Peyer's patch (tissue), 4 donors: ENCODE data around the gene GFI1. TPM values are rescaled to one million over a fixed set of nuclear protein-coding genes. Genes with fewer than 3 reads are reported as not detected.

Experiments used
- DNase-seq, 3 donors: peaks; one replicate each; pipeline ENCODE4 v3.0.0-alpha.2; 2017 to 2019
- H3K27ac ChIP-seq, 4 donors: fragments of 200-600 bp; sonication (generic); one replicate each; pipeline ENCODE4 v1.5.1; 2016 to 2019
- H3K27me3 ChIP-seq, 2 donors: fragments of 200-600 bp; sonication (generic); one replicate each; pipeline ENCODE4 v1.5.1; 2019
- H3K36me3 ChIP-seq, 3 donors: fragments of 200-600 bp; sonication (generic); one replicate each; pipeline ENCODE4 v1.5.1; 2016 to 2019
- H3K4me1 ChIP-seq, 4 donors: fragments of 200-600 bp; sonication (generic); one replicate each; pipeline ENCODE4 v1.5.1; 2016 to 2019
- H3K4me3 ChIP-seq, 4 donors: fragments of 200-600 bp; sonication (generic); 1 replicate in 3 of 4; 2 replicates in 1 of 4; pipeline ENCODE4 v1.5.1; 2016 to 2019; ENCODE audit warnings: mild to moderate bottlenecking in 1 of 4
- H3K9me3 ChIP-seq, 4 donors: fragments of 200-600 bp; sonication (generic); one replicate each; pipeline ENCODE4 v1.5.1; 2016 to 2019; ENCODE audit warnings: mild to moderate bottlenecking in 1 of 4
- CTCF ChIP-seq, 6 experiments: fragments of 450-650 bp in 4 of 6; fragments of 200-600 bp in 2 of 6; sonication (generic) in 1 of 6; IDR thresholded peaks; one replicate each; pipeline ENCODE4 v1.5.1; 2017 to 2019; ENCODE audit warnings: antibody characterized with exemption in 6 of 6, mild to moderate bottlenecking in 3 of 6, moderate library complexity in 1 of 6
- POLR2A ChIP-seq, 2 donors: fragments of 450-650 bp; IDR thresholded peaks; one replicate each; pipeline ENCODE4 v1.5.1; 2017; ENCODE audit warnings: antibody characterized with exemption in 2 of 2, mild to moderate bottlenecking in 2 of 2, moderate library complexity in 2 of 2
- total RNA-seq, 4 donors: library from RNA; depleted of rRNA; stranded (reverse); fragments of >200 nt; gene quantifications; one replicate each; pipeline ENCODE4 v1.1.0, GENCODE V29; 2016

GFI1 gene
- total RNA-seq, 4 donors from 2014 or later: 6.5 to 15.5 (median 9.1) TPM

GRCh38 chr1:92503926-92504285, 17.2 kb upstream of the GFI1 start:
- no peak for TF ChIP-seq POLR2A (IDR thresholded peaks at IDR 0.05)
- TF ChIP-seq CTCF (IDR thresholded peaks at IDR 0.05): no peak
- Histone ChIP-seq H3K4me3 (no peak overlapping the region), H3K9me3 (no peaks in the 10 kb centered on the region), H3K27ac (no peak overlapping the region), H3K4me1 (no peaks in the 10 kb centered on the region), H3K36me3 (no peaks in the 10 kb centered on the region), H3K27me3 (no peaks in the 10 kb centered on the region)
- DNase-seq: no peak

- Histone ChIP-seq H3K4me3 (no peak overlapping the region), H3K27ac (no peak overlapping the region), H3K36me3 (no peaks in the 10 kb centered on the region), H3K27me3 (no peaks in the 10 kb centered on the region), H3K4me1 (no peaks in the 10 kb centered on the region), H3K9me3 (no peaks in the 10 kb centered on the region)
- TF ChIP-seq CTCF (IDR thresholded peaks at IDR 0.05): no peak
- no peak for TF ChIP-seq POLR2A (IDR thresholded peaks at IDR 0.05)
- DNase-seq: no peak
These were observed 16.6 kb upstream of the GFI1 start for GRCh38 chr1:92503043-92503925.

GRCh38 chr1:92502247-92502646, 15.5 kb upstream of the GFI1 start:
- TF ChIP-seq CTCF (IDR thresholded peaks at IDR 0.05): no peak
- no peak for TF ChIP-seq POLR2A (IDR thresholded peaks at IDR 0.05)
- Histone ChIP-seq H3K9me3 (no peaks in the 10 kb centered on the region), H3K27ac (no peak overlapping the region), H3K4me3 (no peak overlapping the region), H3K4me1 (no peaks in the 10 kb centered on the region), H3K27me3 (no peaks in the 10 kb centered on the region), H3K36me3 (no peaks in the 10 kb centered on the region)
- no peak for DNase-seq

- H3K27me3 ChIP-seq: no peaks in the 10 kb centered on the region
- no peaks in the 10 kb centered on the region for H3K9me3 ChIP-seq
- DNase-seq: no peak
- no peaks in the 10 kb centered on the region for H3K4me1 ChIP-seq
- no peak overlapping the region for H3K4me3 ChIP-seq
- no peak for TF ChIP-seq CTCF (IDR thresholded peaks at IDR 0.05)
- no peak for TF ChIP-seq POLR2A (IDR thresholded peaks at IDR 0.05)
- H3K36me3 ChIP-seq: no peaks in the 10 kb centered on the region
- no peak overlapping the region for H3K27ac ChIP-seq
These were observed 13.8 kb upstream of the GFI1 start for GRCh38 chr1:92500552-92500951.

- no peaks in the 10 kb centered on the region for H3K4me1 ChIP-seq
- no peak for TF ChIP-seq CTCF (IDR thresholded peaks at IDR 0.05)
- TF ChIP-seq POLR2A (IDR thresholded peaks at IDR 0.05): no peak
- no peaks in the 10 kb centered on the region for H3K27me3 ChIP-seq
- no peak overlapping the region for H3K27ac ChIP-seq
- no peak overlapping the region for H3K4me3 ChIP-seq
- H3K9me3 ChIP-seq: no peaks in the 10 kb centered on the region
- DNase-seq: no peak
- no peaks in the 10 kb centered on the region for H3K36me3 ChIP-seq
These were observed 8.8 kb upstream of the GFI1 start for GRCh38 chr1:92495392-92496063.
